H1 (cell line): Measurements from ENCODE around the gene SPAG5. TPM values are rescaled to one million over a fixed set of nuclear protein-coding genes. Genes with fewer than 3 reads are reported as not detected.

Source experiments
- CTCF ChIA-PET: fragments of 300-600 bp; sonication (Branson Sonifier 250); formaldehyde crosslinking; loops from one replicate; lab custom pipeline; 2021; ENCODE audit not compliant: partially characterized antibody; lab: Charles Lee
- POLR2A ChIA-PET: fragments of 300-600 bp; sonication (Branson Sonifier 250); formaldehyde crosslinking; loops from one replicate; lab custom pipeline; 2021; ENCODE audit warnings: inconsistent platforms; ENCODE audit not compliant: partially characterized antibody; lab: Charles Lee
- DNase-seq, 2 experiments: peaks; one replicate each; pipeline versions ENCODE4 v3.0.0 to v3.0.0-alpha.2; 2010 to 2022; ENCODE audit warnings: low spot score in 2 of 2, low read depth in 1 of 2, mixed read lengths in 1 of 2
- FAIRE-seq: peaks from 2 replicates; lab custom pipeline; 2011; peaks lifted over from hg19 to GRCh38; lab: Jason Lieb, UNC
- H2AFZ ChIP-seq: 2 replicates; pipeline ENCODE4 v1.8.1; 2012; ENCODE audit warnings: low read length, inconsistent platforms
- H2AK5ac ChIP-seq: 2 replicates; pipeline ENCODE4 v1.6.1; 2013; ENCODE audit warnings: low read depth, low read length
- H2BK120ac ChIP-seq: replicated peaks from 2 replicates; pipeline ENCODE3; 2013; ENCODE audit warnings: low read depth, low read length, inconsistent platforms
- H2BK12ac ChIP-seq: 2 replicates; pipeline ENCODE4 v1.6.1; 2013; ENCODE audit warnings: low read depth, low read length
- H2BK15ac ChIP-seq: 2 replicates; pipeline ENCODE4 v1.6.1; 2013; ENCODE audit warnings: low read length
- H2BK20ac ChIP-seq: 2 replicates; pipeline ENCODE4 v1.6.1; 2013; ENCODE audit warnings: low read length
- H2BK5ac ChIP-seq: 2 replicates; pipeline ENCODE4 v1.6.1; 2013; ENCODE audit warnings: low read depth, low read length
- H3K14ac ChIP-seq: 2 replicates; pipeline ENCODE4 v1.6.1; 2013; ENCODE audit warnings: inconsistent platforms; ENCODE audit not compliant: insufficient read length
- H3K18ac ChIP-seq: 2 replicates; pipeline ENCODE4 v1.6.1; 2013; ENCODE audit warnings: low read length; ENCODE audit errors: extremely low read depth
- H3K23ac ChIP-seq: 2 replicates; pipeline ENCODE4 v1.6.1; 2013; ENCODE audit warnings: inconsistent platforms; ENCODE audit not compliant: insufficient read length
- H3K23me2 ChIP-seq: 2 replicates; pipeline ENCODE4 v1.6.1; 2013; ENCODE audit warnings: low read depth, low read length
- H3K27ac ChIP-seq: 2 replicates; pipeline ENCODE4 v1.6.1; 2011; ENCODE audit warnings: low read depth, low read length, inconsistent platforms
- H3K27me3 ChIP-seq, 4 experiments: replicated peaks in 1 of 4; 1 replicate in 1 of 4; 2 replicates in 3 of 4; pipeline versions ENCODE4 v1.6.1 to v1.8.1; 2011 to 2013; ENCODE audit warnings: low read length in 3 of 4, mild to moderate bottlenecking in 3 of 4, inconsistent platforms in 2 of 4, mixed read lengths in 2 of 4, moderate library complexity in 1 of 4; ENCODE audit not compliant: control insufficient read depth in 3 of 4, insufficient read depth in 3 of 4; ENCODE audit errors: extremely low read depth in 1 of 4
- H3K36me3 ChIP-seq, 4 experiments: 2 replicates each; pipeline versions ENCODE4 v1.6.1 to v1.8.1; 2011 to 2013; ENCODE audit warnings: mild to moderate bottlenecking in 4 of 4, low read length in 3 of 4, moderate library complexity in 2 of 4, control low read depth in 1 of 4, inconsistent platforms in 1 of 4; ENCODE audit not compliant: insufficient read depth in 4 of 4, control insufficient read depth in 2 of 4
- H3K4ac ChIP-seq: replicated peaks from 2 replicates; pipeline ENCODE3; 2013; ENCODE audit warnings: low read length, low read depth, mixed read lengths, inconsistent platforms; ENCODE audit not compliant: insufficient read length
- H3K4me1 ChIP-seq, 4 experiments: replicated peaks in 1 of 4; 1 replicate in 1 of 4; 2 replicates in 3 of 4; pipeline versions ENCODE4 v1.6.1 to v1.8.1; 2011 to 2013; ENCODE audit warnings: low read length in 3 of 4, inconsistent platforms in 2 of 4, mixed read lengths in 1 of 4; ENCODE audit not compliant: insufficient read depth in 4 of 4, control insufficient read depth in 3 of 4
- H3K4me2 ChIP-seq, 2 experiments: 2 replicates each; pipeline versions ENCODE4 v1.6.1 to v1.8.1; 2011 to 2013; ENCODE audit warnings: low read depth in 2 of 2, low read length in 2 of 2, control low read depth in 1 of 2, inconsistent platforms in 1 of 2, mild to moderate bottlenecking in 1 of 2; ENCODE audit not compliant: insufficient read depth in 1 of 2
- H3K4me3 ChIP-seq, 4 experiments: fragments of 200-600, 300-600 bp in 1 of 4; sonication (generic), shearing (Covaris generic), sonication (Bioruptor Twin) in 1 of 4; 2 replicates each; pipeline versions ENCODE4 v1.5.1 to v1.8.1; 2011 to 2016; ENCODE audit warnings: low read length in 4 of 4, low read depth in 3 of 4, control low read depth in 2 of 4, inconsistent platforms in 2 of 4, mild to moderate bottlenecking in 2 of 4, mixed read lengths in 1 of 4, moderate library complexity in 1 of 4; ENCODE audit not compliant: insufficient read depth in 2 of 4; ENCODE audit errors: extremely low read depth in 1 of 4
- H3K56ac ChIP-seq: replicated peaks from 2 replicates; pipeline ENCODE3; 2013; ENCODE audit warnings: low read depth, mild to moderate bottlenecking, mixed read lengths, low read length, inconsistent platforms; ENCODE audit not compliant: insufficient read length
- H3K79me1 ChIP-seq: 2 replicates; pipeline ENCODE4 v1.6.1; 2013; ENCODE audit warnings: low read depth, low read length, control low read depth
- H3K79me2 ChIP-seq, 2 experiments: 2 replicates each; pipeline versions ENCODE4 v1.6.1 to v1.8.1; 2012 to 2013; ENCODE audit warnings: low read length in 2 of 2, mild to moderate bottlenecking in 2 of 2, inconsistent platforms in 1 of 2; ENCODE audit not compliant: insufficient read depth in 2 of 2, control insufficient read depth in 1 of 2
- H3K9ac ChIP-seq, 4 experiments: replicated peaks in 1 of 4; 1 replicate in 1 of 4; 2 replicates in 3 of 4; pipeline versions ENCODE4 v1.6.1 to v1.8.1; 2011 to 2013; ENCODE audit warnings: low read depth in 3 of 4, low read length in 3 of 4, control low read depth in 2 of 4, mild to moderate bottlenecking in 2 of 4, moderate library complexity in 2 of 4, inconsistent platforms in 1 of 4; ENCODE audit errors: extremely low read depth in 1 of 4
- H3K9me3 ChIP-seq, 2 experiments: 2 replicates each; pipeline versions ENCODE4 v1.6.1 to v1.8.1; 2012 to 2013; ENCODE audit warnings: mild to moderate bottlenecking in 2 of 2, moderate library complexity in 2 of 2, control low read depth in 1 of 2, inconsistent platforms in 1 of 2, low read depth in 1 of 2, low read length in 1 of 2, mixed read lengths in 1 of 2; ENCODE audit not compliant: insufficient read depth in 2 of 2
- H4K20me1 ChIP-seq, 2 experiments: replicated peaks in 1 of 2; 2 replicates each; pipeline versions ENCODE3 to v1.8.1; 2011 to 2013; ENCODE audit warnings: inconsistent platforms in 2 of 2, low read length in 2 of 2, mild to moderate bottlenecking in 1 of 2; ENCODE audit not compliant: insufficient read depth in 2 of 2, control insufficient read depth in 1 of 2
- H4K5ac ChIP-seq: 2 replicates; pipeline ENCODE4 v1.6.1; 2013; ENCODE audit warnings: low read length, low read depth, mixed read lengths, inconsistent platforms; ENCODE audit not compliant: insufficient read length
- H4K8ac ChIP-seq: 2 replicates; pipeline ENCODE4 v1.8.0; 2013; ENCODE audit warnings: mild to moderate bottlenecking, moderate library complexity, low read length, inconsistent platforms; ENCODE audit not compliant: insufficient read depth; ENCODE audit errors: extremely low read depth
- H4K91ac ChIP-seq: replicated peaks from 2 replicates; pipeline ENCODE3; 2013; ENCODE audit warnings: low read length, mixed read lengths, inconsistent platforms; ENCODE audit not compliant: insufficient read length
- ASH2L ChIP-seq: fragments of 200-600, 300-600 bp; sonication (generic); IDR thresholded peaks from one replicate; pipeline ENCODE4 v1.7.1; 2017; ENCODE audit warnings: low read length
- CHD1 ChIP-seq: IDR thresholded peaks from 2 replicates; pipeline ENCODE4 v1.6.1; 2012; ENCODE audit warnings: low read depth, low read length, improper control_type of control experiment
- HDAC2 ChIP-seq, 2 experiments: fragments of 300-600 bp in 1 of 2; sonication (generic) in 1 of 2; IDR thresholded peaks; 2 replicates each; pipeline ENCODE4 v1.6.1; 2011 to 2012; ENCODE audit warnings: low read depth in 2 of 2, low read length in 2 of 2, mild to moderate bottlenecking in 2 of 2, moderate library complexity in 2 of 2, borderline replicate concordance in 1 of 2, inconsistent platforms in 1 of 2
- KDM4A ChIP-seq: IDR thresholded peaks from one replicate; pipeline ENCODE4 v1.7.1; 2012; ENCODE audit warnings: low read depth, mild to moderate bottlenecking, moderate library complexity, low read length, inconsistent platforms; ENCODE audit not compliant: severe bottlenecking
- KDM5A ChIP-seq: fragments of 200-600 bp; IDR thresholded peaks from 2 replicates; pipeline ENCODE4 v1.7.1; 2012; ENCODE audit warnings: mild to moderate bottlenecking, low read length, inconsistent platforms, mixed read lengths
- MAFK ChIP-seq: IDR thresholded peaks from 2 replicates; pipeline ENCODE4 v1.6.1; 2012; ENCODE audit warnings: low read depth, mild to moderate bottlenecking, improper control_type of control experiment, low read length
- SP4 ChIP-seq: IDR thresholded peaks from 2 replicates; pipeline ENCODE4 v1.6.1; 2012; ENCODE audit warnings: low read length, inconsistent platforms
- SRF ChIP-seq: IDR thresholded peaks from 2 replicates; pipeline ENCODE4 v1.6.1; 2011; ENCODE audit warnings: mild to moderate bottlenecking, low read depth, low read length, moderate library complexity
- TBP ChIP-seq: IDR thresholded peaks from 2 replicates; pipeline ENCODE4 v1.6.1; 2011; ENCODE audit warnings: low read depth, low read length, improper control_type of control experiment
- TEAD4 ChIP-seq: IDR thresholded peaks from 2 replicates; pipeline ENCODE4 v1.6.1; 2012; ENCODE audit warnings: low read depth, low read length, inconsistent platforms, mixed read lengths
- ZNF274 ChIP-seq: IDR thresholded peaks from 2 replicates; pipeline ENCODE4 v1.7.0; 2012; ENCODE audit warnings: low read length, borderline replicate concordance; ENCODE audit errors: extremely low read depth
- WGBS, 2 experiments: shearing (Covaris generic) in 1 of 2; methylation state at CpG; one replicate each; pipeline versions ENCODE4 v1.1.6 to v1.1.7; 2013 to 2015; ENCODE audit warnings: low lambda C conversion rate in 2 of 2, mixed read lengths in 2 of 2, inconsistent platforms in 1 of 2, low coverage in 1 of 2, missing lambda C conversion rate in 1 of 2; ENCODE audit not compliant: insufficient replicate concordance in 2 of 2, insufficient coverage in 1 of 2, insufficient read length in 1 of 2; ENCODE audit errors: extremely low coverage in 1 of 2, missing lambda C conversion rate in 1 of 2; 5-methylcytosine and 5-hydroxymethylcytosine counted together
- polyA plus RNA-seq, 7 experiments: library from polyadenylated mRNA; depleted of rRNA in 3 of 7; stranded (reverse) in 5 of 7; unstranded in 2 of 7; fragments of >200 nt in 5 of 7; fragments of 200-250 nt in 2 of 7; gene quantifications; 1 replicate in 5 of 7; 2 replicates in 1 of 7; 4 replicates in 1 of 7; pipeline versions ENCODE4 v1.2.1 to v1.2.3, GENCODE V29; 2011 to 2013; ENCODE audit warnings: missing spikeins in 2 of 7, mixed read lengths in 2 of 7
- total RNA-seq: library from RNA; stranded (reverse); fragmentation: NEBNext Ultra II Directional; extraction: Animal tissue kit (Norgen Biotek cat#: 25700); gene quantifications from 2 replicates; pipeline ENCODE4 v1.2.1, GENCODE V29; 2021
- TF ChIP-seq, protein P1 (sequence below), 3 experiments: IDR thresholded peaks; 1 replicate in 2 of 3; 2 replicates in 1 of 3; pipeline versions ENCODE4 v1.5.1 to v1.6.1; 2011; ENCODE audit warnings: low read length in 3 of 3, mild to moderate bottlenecking in 3 of 3, inconsistent platforms in 2 of 3, low read depth in 1 of 3, moderate library complexity in 1 of 3; ENCODE audit not compliant: insufficient read depth in 1 of 3; ENCODE audit errors: control extremely low read depth in 1 of 3

Gene SPAG5
- total and polyA plus RNA-seq, 2 of the 8 experiments (the other 6 are each of a cell fraction or from before 2014, with no cell fraction given) = 57.1 to 129 TPM

DNA sequence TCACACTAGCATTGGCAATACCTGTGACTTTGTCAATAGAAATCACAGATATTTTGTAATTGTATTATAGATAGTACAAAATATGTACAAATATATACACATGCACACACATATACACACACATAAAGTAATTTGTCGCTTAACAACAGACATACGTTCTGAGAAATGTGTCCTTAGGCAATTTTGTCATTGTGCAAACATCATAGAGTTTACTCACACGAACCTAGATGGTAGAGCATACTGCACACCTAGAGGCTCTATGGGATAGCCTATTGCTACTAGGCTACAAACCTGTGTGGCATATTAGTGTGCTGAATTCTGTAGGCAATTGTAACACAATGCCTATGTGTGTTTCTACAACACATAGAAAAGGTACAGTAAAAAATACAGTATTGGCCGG is 57.4 kb downstream of the SPAG5 start:
- H3K27ac ChIP-seq = no peak overlapping the region
- no peaks in the 10 kb centered on the region for H3K27me3 ChIP-seq
- no peak overlapping the region for H2BK20ac ChIP-seq
- H3K56ac ChIP-seq = no peak overlapping the region
- H3K14ac ChIP-seq = no peak overlapping the region
- no peak overlapping the region for H4K8ac ChIP-seq
- H3K4me2 ChIP-seq = no peak overlapping the region
- H4K91ac ChIP-seq = no peak overlapping the region
- no peak overlapping the region for H3K4me3 ChIP-seq
- H3K23ac ChIP-seq = no peak overlapping the region
- no peak overlapping the region for H2AFZ ChIP-seq
- no peaks in the 10 kb centered on the region for H4K20me1 ChIP-seq
- no peak overlapping the region for H2BK5ac ChIP-seq
- peaks cover 0 to 9% (median 0%) of the 10 kb centered on the region in 4 experiments; a peak in 3 of 7 replicates for H3K4me1 ChIP-seq
- no peaks in the 10 kb centered on the region for H3K79me1 ChIP-seq
- no peak overlapping the region for H2BK15ac ChIP-seq
- no peak overlapping the region for H2BK12ac ChIP-seq
- WGBS, 2 experiments = 92% methylated on average over 4 of the region's 4 CpGs; no CpG with 5 or more reads in 1 of the 2 experiments
- H3K36me3 ChIP-seq = no peaks in the 10 kb centered on the region
- no peaks in the 10 kb centered on the region for H3K79me2 ChIP-seq
- CTCF ChIA-PET = interaction anchor here (0.6 to 18.4 kb wide), 17 partner anchors 8 to 153 kb away, joined by 3 to 547 read pairs (median 10); partner anchors contain the start of gene FOXN1
- H3K4ac ChIP-seq = no peak overlapping the region
- no peaks in the 10 kb centered on the region for H3K9me3 ChIP-seq
- POLR2A ChIA-PET = no interaction called here
- H3K9ac ChIP-seq = no peak overlapping the region
- no peak overlapping the region for H4K5ac ChIP-seq
- H3K18ac ChIP-seq = no peak overlapping the region
- H2BK120ac ChIP-seq = no peak overlapping the region
- H2AK5ac ChIP-seq = no peak overlapping the region
- FAIRE-seq (no peak), DNase-seq (no peak)
- no peaks in the 10 kb centered on the region for H3K23me2 ChIP-seq
- TF ChIP-seq TEAD4 (no peak), SP4 (no peak), ASH2L (no peak), ZNF274 (no peak), SRF (no peak), MAFK (no peak), HDAC2 (IDR thresholded peaks at IDR 0.05; ENCODE audit: borderline replicate concordance in 1 of 2, low read depth in 2 of 2, low read length in 2 of 2) (no peak), TBP (no peak), CHD1 (no peak), KDM4A (no peak), KDM5A (no peak)
- TF ChIP-seq, protein P1, sequence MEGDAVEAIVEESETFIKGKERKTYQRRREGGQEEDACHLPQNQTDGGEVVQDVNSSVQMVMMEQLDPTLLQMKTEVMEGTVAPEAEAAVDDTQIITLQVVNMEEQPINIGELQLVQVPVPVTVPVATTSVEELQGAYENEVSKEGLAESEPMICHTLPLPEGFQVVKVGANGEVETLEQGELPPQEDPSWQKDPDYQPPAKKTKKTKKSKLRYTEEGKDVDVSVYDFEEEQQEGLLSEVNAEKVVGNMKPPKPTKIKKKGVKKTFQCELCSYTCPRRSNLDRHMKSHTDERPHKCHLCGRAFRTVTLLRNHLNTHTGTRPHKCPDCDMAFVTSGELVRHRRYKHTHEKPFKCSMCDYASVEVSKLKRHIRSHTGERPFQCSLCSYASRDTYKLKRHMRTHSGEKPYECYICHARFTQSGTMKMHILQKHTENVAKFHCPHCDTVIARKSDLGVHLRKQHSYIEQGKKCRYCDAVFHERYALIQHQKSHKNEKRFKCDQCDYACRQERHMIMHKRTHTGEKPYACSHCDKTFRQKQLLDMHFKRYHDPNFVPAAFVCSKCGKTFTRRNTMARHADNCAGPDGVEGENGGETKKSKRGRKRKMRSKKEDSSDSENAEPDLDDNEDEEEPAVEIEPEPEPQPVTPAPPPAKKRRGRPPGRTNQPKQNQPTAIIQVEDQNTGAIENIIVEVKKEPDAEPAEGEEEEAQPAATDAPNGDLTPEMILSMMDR (IDR thresholded peaks at IDR 0.05; ENCODE audit: control extremely low read depth in 1 of 3, insufficient read depth in 1 of 3, low read depth in 1 of 3, low read length in 3 of 3) = no peak
